H1 (cell line): ENCODE results near the gene ZNF511. TPM values are rescaled to one million over a fixed set of nuclear protein-coding genes. Genes with fewer than 3 reads are reported as not detected.

ENCODE experiments used
- NRF1 ChIP-seq: IDR thresholded peaks from 2 replicates; pipeline ENCODE4 v1.6.1; 2011; ENCODE audit warnings: mild to moderate bottlenecking, low read depth, low read length, improper control_type of control experiment
- polyA plus RNA-seq, 7 experiments: library from polyadenylated mRNA; depleted of rRNA in 3 of 7; stranded (reverse) in 5 of 7; unstranded in 2 of 7; fragments of >200 nt in 5 of 7; fragments of 200-250 nt in 2 of 7; gene quantifications; 1 replicate in 5 of 7; 2 replicates in 1 of 7; 4 replicates in 1 of 7; pipeline versions ENCODE4 v1.2.1 to v1.2.3, GENCODE V29; 2011 to 2013; ENCODE audit warnings: missing spikeins in 2 of 7, mixed read lengths in 2 of 7
- total RNA-seq: library from RNA; stranded (reverse); fragmentation: NEBNext Ultra II Directional; extraction: Animal tissue kit (Norgen Biotek cat#: 25700); gene quantifications from 2 replicates; pipeline ENCODE4 v1.2.1, GENCODE V29; 2021

Gene ZNF511
- total and polyA plus RNA-seq, 2 of the 8 experiments (the other 6 are each of a cell fraction or from before 2014, with no cell fraction given), result 55.4 to 71.7 TPM

- TF ChIP-seq NRF1, result no peak
These were observed 48.0 kb downstream of the ZNF511 start (continued) for GRCh38 chr10:133356549-133357284.
